Body of pancreas (tissue), 4 donors: ENCODE data around the gene SART3. TPM values are rescaled to one million over a fixed set of nuclear protein-coding genes. Genes with fewer than 3 reads are reported as not detected.
"Not testable (repeated sequence)": the region's sequence is repeated elsewhere in the genome, so short reads cannot be mapped to it uniquely, and the experiment has no call there.

Source experiments
- ATAC-seq: fragments of 150-250 bp; one replicate; pipeline ENCODE4 v1.9.1; 2016
- DNase-seq, 4 donors: peaks; one replicate each; pipeline ENCODE4 v3.0.0-alpha.2; 2019
- H3K27ac ChIP-seq, 4 donors: fragments of 200-600 bp; sonication (generic); 1 replicate in 3 of 4; 2 replicates in 1 of 4; pipeline versions ENCODE4 v1.5.1 to v1.6.1; 2016 to 2019; ENCODE audit warnings: mild to moderate bottlenecking in 1 of 4, mixed read lengths in 1 of 4, moderate library complexity in 1 of 4
- H3K27me3 ChIP-seq, 2 donors: fragments of 200-600 bp; sonication (generic); one replicate each; pipeline ENCODE4 v1.6.0; 2016; ENCODE audit warnings: mild to moderate bottlenecking in 1 of 2
- H3K36me3 ChIP-seq, 2 donors: fragments of 200-600 bp; sonication (generic); replicated peaks in 1 of 2; 2 replicates each; pipeline ENCODE4 v1.5.1; 2016; ENCODE audit warnings: low read depth in 2 of 2; ENCODE audit not compliant: insufficient read depth in 1 of 2
- H3K4me1 ChIP-seq: fragments of 200-600 bp; sonication (generic); one replicate; pipeline ENCODE4 v1.6.0; 2016
- H3K4me3 ChIP-seq, 2 donors: fragments of 200-600 bp; sonication (generic); 1 replicate in 1 of 2; 2 replicates in 1 of 2; pipeline ENCODE4 v1.5.1; 2016 to 2019
- H3K9me3 ChIP-seq, 3 donors: fragments of 200-600 bp; sonication (generic); 1 replicate in 2 of 3; 2 replicates in 1 of 3; pipeline ENCODE4 v1.5.1; 2016
- POLR2A ChIP-seq, 3 donors: fragments of 450-650 bp; IDR thresholded peaks; one replicate each; pipeline ENCODE4 v1.6.1; 2016; ENCODE audit warnings: antibody characterized with exemption in 3 of 3, mild to moderate bottlenecking in 2 of 3
- WGBS, 2 donors: methylation state at CpG; one replicate each; pipeline ENCODE4 v1.1.5; 2017; 5-methylcytosine and 5-hydroxymethylcytosine counted together
- intact Hi-C: fragments of 100-400 bp; cut with DNase I; formaldehyde crosslinking; loops from one replicate; pipeline ENCODE4 v1.15.1; 2023
- total RNA-seq, 2 donors: library from RNA; depleted of rRNA; stranded (reverse); fragments of >200 nt; gene quantifications; one replicate each; pipeline ENCODE4 v1.1.0, GENCODE V29; 2016
- TF ChIP-seq, protein P1 (sequence below), 7 experiments: fragments of 450-650 bp in 4 of 7; fragments of 200-600 bp in 3 of 7; sonication (generic) in 3 of 7; IDR thresholded peaks; one replicate each; pipeline ENCODE4 v1.5.1; 2016 to 2019; ENCODE audit warnings: antibody characterized with exemption in 7 of 7

Gene SART3
- total RNA-seq, 2 donors from 2014 or later, result 20.2 to 38.6 TPM

- no peaks in the 10 kb centered on the region for H3K36me3 ChIP-seq
- H3K4me1 ChIP-seq, result no peaks in the 10 kb centered on the region
- intact Hi-C loops, result loop anchor here (5.0 to 10.0 kb wide), 2 partner anchors 35 to 237 kb away; no protein-coding TSS in a partner anchor
- TF ChIP-seq, protein P1, sequence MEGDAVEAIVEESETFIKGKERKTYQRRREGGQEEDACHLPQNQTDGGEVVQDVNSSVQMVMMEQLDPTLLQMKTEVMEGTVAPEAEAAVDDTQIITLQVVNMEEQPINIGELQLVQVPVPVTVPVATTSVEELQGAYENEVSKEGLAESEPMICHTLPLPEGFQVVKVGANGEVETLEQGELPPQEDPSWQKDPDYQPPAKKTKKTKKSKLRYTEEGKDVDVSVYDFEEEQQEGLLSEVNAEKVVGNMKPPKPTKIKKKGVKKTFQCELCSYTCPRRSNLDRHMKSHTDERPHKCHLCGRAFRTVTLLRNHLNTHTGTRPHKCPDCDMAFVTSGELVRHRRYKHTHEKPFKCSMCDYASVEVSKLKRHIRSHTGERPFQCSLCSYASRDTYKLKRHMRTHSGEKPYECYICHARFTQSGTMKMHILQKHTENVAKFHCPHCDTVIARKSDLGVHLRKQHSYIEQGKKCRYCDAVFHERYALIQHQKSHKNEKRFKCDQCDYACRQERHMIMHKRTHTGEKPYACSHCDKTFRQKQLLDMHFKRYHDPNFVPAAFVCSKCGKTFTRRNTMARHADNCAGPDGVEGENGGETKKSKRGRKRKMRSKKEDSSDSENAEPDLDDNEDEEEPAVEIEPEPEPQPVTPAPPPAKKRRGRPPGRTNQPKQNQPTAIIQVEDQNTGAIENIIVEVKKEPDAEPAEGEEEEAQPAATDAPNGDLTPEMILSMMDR (IDR thresholded peaks at IDR 0.05), result no peak
- no peak for TF ChIP-seq POLR2A (IDR thresholded peaks at IDR 0.05)
- no peaks in the 10 kb centered on the region for H3K27me3 ChIP-seq
- DNase-seq (no peak), ATAC-seq (no peak)
- no peak overlapping the region for H3K4me3 ChIP-seq
- H3K9me3 ChIP-seq, result no peaks in the 10 kb centered on the region
- no peak overlapping the region for H3K27ac ChIP-seq
Observed at GRCh38 chr12:108577458-108577857, 16.5 kb upstream of the SART3 start.

DNA sequence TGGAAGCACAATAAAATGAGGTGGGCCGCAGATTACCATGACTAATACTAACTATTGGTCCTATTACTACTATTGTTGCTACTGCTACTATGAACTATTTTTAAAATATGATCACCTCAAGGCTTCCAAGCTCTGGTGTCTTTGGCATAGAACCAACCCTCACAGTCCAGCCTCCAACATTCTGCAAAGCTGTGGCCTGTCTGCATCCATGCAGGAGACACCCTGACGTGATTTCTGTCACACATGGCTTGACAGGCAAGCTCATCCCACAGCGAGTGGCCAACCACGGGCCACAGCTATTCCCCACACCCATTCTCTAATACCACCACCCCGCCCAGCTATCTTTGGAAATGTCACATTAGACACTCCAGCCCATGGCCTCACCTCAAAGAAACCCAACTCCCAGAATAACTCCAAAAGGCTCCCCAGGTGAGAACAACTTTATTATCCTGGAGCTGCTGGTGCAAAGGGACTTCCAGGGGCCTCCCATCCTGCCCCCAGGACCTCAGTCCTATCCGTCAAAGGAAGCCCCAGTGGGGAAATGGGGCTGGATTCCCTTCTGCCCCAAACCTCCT is 15.8 kb upstream of the SART3 start:
- no peak overlapping the region for H3K4me3 ChIP-seq
- ATAC-seq (no peak), DNase-seq (no peak)
- intact Hi-C loops, result loop anchor here (5.0 to 10.0 kb wide), 2 partner anchors 36 to 238 kb away; no protein-coding TSS in a partner anchor
- no peaks in the 10 kb centered on the region for H3K36me3 ChIP-seq
- H3K9me3 ChIP-seq, result no peaks in the 10 kb centered on the region
- TF ChIP-seq, protein P1 (IDR thresholded peaks at IDR 0.05), result no peak
- TF ChIP-seq POLR2A (IDR thresholded peaks at IDR 0.05), result no peak
- WGBS, 2 donors, result 72 to 83% methylated on average over 6 of the region's 6 CpGs
- H3K27me3 ChIP-seq, result no peaks in the 10 kb centered on the region
- H3K27ac ChIP-seq, result no peak overlapping the region
- no peaks in the 10 kb centered on the region for H3K4me1 ChIP-seq

DNA sequence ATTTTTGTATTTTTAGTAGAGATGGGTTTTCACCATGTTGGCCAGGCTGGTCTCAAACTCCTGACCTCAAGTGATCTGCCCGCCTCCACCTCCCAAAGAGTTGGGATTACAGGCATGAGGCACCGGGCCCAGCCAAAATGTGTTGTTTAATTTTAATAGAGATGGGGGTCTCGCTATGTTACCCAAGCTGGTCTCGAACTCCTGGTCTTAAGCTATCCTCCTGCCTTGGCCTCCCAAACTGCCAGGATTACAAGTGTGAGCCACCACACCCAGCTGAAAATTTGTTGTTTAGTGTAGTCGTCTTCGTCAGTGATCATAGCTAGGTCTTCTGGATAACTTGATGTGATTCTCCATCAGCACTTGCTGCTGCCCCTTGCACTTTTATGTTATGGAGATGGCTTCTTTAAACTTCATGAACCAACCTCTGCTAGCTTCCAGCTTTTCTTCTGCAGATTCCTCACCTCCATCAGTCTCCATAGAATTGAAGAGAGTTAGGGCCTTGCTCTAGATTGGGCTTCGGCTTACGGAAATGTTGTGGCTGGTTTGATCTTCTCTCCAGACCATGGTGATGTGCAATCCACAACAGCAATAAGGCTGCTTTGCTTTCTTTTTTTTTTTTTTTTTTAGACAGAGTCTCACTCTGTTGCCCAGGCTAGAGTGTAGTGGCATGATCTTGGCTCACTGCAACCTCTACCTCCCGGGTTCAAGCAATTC is 14.4 kb upstream of the SART3 start:
- no peak for DNase-seq
- 78 to 82% methylated on average over 9 of the region's 9 CpGs for WGBS, 2 donors

GRCh38 chr12:108574276-108574675 is 13.3 kb upstream of the SART3 start:
- not testable (repeated sequence) for H3K36me3 ChIP-seq, DNase-seq, H3K27me3 ChIP-seq, H3K4me3 ChIP-seq, ATAC-seq, H3K27ac ChIP-seq, H3K4me1 ChIP-seq, H3K9me3 ChIP-seq
- 86 to 92% methylated on average over 1 of the region's 1 CpG for WGBS, 2 donors
- intact Hi-C loops, result loop anchor here (10.0 kb wide), 1 partner anchor 241 kb away; no protein-coding TSS in a partner anchor

More for the DNA sequence above, 14.4 kb upstream of the SART3 start:
- intact Hi-C loops, result loop anchor here (5.0 to 10.0 kb wide), 2 partner anchors 37 to 239 kb away; no protein-coding TSS in a partner anchor
- no peak for TF ChIP-seq POLR2A (IDR thresholded peaks at IDR 0.05)
- Histone ChIP-seq H3K4me3 (no peak overlapping the region), H3K36me3 (no peaks in the 10 kb centered on the region), H3K27ac (no peak overlapping the region), H3K9me3 (no peaks in the 10 kb centered on the region), H3K27me3 (no peaks in the 10 kb centered on the region), H3K4me1 (no peaks in the 10 kb centered on the region)
- no peak for ATAC-seq

DNA sequence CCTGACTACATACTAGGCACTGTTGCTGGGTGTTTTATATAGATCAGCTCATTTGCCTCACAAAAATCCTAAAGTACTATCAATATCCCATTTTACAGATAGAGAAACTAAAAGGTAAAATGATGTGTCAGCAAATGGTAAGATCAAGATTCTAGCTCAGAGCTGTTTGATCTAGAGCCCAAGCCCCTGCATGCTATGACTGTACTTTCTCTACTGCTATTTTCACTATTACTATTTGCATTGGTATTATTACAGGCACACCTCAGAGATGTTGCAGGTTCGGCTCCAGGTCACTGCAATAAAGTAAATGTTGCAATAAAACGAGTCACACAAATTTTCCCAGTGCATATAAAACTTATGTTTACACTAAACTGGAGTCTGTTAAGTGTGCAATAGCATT is 12.3 kb upstream of the SART3 start:
- Histone ChIP-seq H3K27me3 (no peaks in the 10 kb centered on the region), H3K36me3 (peaks cover 0 to 3% of the 10 kb centered on the region in 2 donors), H3K4me1 (peaks cover 3% of the 10 kb centered on the region), H3K4me3 (no peak overlapping the region), H3K9me3 (no peaks in the 10 kb centered on the region), H3K27ac (no peak overlapping the region)
- TF ChIP-seq, protein P1 (IDR thresholded peaks at IDR 0.05), result no peak
- TF ChIP-seq POLR2A (IDR thresholded peaks at IDR 0.05), result no peak
- intact Hi-C loops, result loop anchor here (10.0 kb wide), 1 partner anchor 241 kb away; no protein-coding TSS in a partner anchor
- DNase-seq, result no peak
- 35 to 39% methylated on average over 2 of the region's 2 CpGs for WGBS, 2 donors
- no peak for ATAC-seq
